HG02610 (cell line): Measurements from ENCODE around the gene THSD8.
A peak's percentile ranks its signal among the peaks of the same experiment; 100 is the strongest.
"Not testable (repeated sequence)": the region's sequence is repeated elsewhere in the genome, so short reads cannot be mapped to it uniquely, and the experiment has no call there.

Experiments used
- ATAC-seq: cut with Tn5 transposase; IDR thresholded peaks from one replicate; pipeline ENCODE4 v1.9.1; 2021; ENCODE audit warnings: mild to moderate bottlenecking, moderate library complexity; ENCODE audit not compliant: unreplicated experiment

The THSD8 gene

DNA sequence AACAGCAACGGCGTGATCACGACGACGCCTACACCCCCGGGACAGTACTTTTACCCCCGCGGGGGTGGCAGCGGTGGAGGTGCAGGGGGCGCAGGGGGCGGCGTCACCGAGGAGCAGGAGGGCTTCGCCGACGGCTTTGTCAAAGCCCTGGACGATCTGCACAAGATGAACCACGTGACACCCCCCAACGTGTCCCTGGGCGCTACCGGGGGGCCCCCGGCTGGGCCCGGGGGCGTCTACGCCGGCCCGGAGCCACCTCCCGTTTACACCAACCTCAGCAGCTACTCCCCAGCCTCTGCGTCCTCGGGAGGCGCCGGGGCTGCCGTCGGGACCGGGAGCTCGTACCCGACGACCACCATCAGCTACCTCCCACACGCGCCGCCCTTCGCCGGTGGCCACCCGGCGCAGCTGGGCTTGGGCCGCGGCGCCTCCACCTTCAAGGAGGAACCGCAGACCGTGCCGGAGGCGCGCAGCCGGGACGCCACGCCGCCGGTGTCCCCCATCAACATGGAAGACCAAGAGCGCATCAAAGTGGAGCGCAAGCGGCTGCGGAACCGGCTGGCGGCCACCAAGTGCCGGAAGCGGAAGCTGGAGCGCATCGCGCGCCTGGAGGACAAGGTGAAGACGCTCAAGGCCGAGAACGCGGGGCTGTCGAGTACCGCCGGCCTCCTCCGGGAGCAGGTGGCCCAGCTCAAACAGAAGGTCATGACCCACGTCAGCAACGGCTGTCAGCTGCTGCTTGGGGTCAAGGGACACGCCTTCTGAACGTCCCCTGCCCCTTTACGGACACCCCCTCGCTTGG lies 9.6 kb upstream of the THSD8 start:
- no peak for ATAC-seq

DNA sequence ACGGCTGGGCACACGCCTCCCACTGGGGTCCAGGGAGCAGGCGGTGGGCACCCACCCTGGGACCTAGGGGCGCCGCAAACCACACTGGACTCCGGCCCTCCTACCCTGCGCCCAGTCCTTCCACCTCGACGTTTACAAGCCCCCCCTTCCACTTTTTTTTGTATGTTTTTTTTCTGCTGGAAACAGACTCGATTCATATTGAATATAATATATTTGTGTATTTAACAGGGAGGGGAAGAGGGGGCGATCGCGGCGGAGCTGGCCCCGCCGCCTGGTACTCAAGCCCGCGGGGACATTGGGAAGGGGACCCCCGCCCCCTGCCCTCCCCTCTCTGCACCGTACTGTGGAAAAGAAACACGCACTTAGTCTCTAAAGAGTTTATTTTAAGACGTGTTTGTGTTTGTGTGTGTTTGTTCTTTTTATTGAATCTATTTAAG lies 9.0 kb upstream of the THSD8 start:
- no peak for ATAC-seq

DNA sequence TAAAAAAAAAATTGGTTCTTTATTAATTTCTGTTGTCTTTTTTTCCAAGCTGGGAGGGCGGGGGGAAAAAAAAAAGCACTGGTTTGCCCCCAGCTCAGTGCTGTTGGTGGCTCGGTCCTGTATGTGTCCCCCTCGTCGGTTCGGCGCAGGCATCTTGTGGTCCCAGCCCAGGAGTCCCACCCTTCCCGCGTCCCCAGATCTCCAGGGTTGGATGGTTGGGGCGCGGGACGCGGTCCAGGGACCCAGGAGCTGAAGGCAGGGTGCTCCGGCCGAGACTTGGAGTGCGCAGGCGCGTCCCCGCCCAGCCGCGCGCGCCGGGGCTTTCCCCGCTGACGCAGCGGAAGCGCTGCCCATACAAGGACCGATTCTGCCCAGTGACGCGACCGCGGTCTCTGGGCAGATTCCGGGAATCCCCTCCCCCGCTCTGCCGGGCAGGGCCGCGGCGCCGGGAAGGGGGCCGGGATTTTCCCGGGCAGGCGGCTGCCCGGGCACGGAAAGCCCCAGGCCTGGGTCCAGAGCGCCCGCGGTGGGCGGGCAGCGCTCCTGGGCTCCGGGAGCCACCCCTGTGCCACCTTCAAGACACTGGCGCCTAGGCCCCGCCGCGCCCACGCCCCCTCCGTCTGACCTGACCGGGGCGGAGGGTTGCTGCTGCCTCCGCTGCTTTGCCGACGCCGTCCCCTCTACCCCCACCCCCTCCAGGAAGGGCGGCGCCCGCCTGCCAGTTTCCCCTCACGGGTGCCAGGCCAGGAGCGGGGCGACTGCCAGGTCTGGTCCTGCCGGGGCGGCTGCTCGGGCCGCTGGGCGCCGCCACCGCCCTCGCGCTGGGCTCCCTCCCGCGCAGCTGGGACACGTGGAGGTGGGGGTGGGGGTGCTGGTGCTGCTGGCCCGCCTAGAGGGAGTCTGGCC lies 8.3 kb upstream of the THSD8 start:
- peak; percentile 27 for ATAC-seq

DNA sequence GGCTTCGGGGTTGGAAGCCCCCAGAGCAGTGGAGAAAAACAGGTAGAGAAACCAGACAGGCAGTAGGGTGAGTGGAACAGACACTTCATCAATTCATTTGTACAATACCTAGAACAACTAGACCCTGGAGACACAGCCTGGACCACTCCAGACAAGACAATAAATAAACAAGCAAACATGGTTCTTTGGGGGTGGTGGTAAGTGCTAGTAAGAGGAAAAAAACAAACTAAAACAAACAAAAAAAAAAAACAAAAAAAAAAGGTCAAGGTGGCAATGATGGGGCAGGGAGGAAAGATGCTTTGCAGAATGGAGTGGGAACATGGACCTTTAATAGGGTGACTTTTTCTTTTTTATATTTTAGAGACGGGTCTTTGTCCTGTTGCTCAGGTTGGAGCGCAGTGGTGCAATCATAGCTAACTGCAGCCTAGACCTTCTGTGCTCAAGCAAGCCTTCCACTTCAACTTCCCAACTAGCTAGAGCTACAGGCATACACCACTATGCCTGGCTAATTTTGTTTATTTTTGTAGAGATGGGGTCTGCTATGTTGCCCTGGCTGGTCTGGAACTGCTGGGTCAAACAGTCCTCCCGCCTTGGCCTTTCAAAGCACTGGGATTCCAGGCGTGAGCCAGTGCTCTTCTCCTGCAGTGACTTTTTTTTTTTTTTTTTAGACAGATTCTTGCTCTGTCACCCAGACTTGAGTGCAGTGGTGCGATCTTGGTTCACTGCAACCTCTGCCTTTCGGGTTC lies 7.5 kb upstream of the THSD8 start:
- no peak for ATAC-seq

DNA sequence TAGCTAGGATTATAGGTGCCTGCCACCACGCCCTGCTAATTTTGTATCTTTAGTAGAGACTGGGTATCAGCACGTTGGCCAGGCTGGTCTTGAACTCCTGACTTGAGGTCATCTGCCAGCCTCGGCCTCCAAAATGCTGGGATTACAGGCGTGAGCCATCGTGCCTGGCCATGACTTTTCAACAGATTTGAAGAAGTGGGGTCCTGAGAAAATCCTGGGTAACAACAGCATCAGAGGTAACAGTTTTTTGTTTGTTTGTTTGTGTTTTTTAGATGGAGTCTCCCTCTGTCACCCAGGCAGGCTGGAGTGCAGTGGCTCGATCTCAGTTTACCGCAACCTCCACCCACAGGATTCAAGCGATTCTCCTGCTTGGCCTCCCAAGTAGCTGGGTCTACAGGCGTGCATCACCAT lies 6.9 kb upstream of the THSD8 start:
- no peak for ATAC-seq

DNA sequence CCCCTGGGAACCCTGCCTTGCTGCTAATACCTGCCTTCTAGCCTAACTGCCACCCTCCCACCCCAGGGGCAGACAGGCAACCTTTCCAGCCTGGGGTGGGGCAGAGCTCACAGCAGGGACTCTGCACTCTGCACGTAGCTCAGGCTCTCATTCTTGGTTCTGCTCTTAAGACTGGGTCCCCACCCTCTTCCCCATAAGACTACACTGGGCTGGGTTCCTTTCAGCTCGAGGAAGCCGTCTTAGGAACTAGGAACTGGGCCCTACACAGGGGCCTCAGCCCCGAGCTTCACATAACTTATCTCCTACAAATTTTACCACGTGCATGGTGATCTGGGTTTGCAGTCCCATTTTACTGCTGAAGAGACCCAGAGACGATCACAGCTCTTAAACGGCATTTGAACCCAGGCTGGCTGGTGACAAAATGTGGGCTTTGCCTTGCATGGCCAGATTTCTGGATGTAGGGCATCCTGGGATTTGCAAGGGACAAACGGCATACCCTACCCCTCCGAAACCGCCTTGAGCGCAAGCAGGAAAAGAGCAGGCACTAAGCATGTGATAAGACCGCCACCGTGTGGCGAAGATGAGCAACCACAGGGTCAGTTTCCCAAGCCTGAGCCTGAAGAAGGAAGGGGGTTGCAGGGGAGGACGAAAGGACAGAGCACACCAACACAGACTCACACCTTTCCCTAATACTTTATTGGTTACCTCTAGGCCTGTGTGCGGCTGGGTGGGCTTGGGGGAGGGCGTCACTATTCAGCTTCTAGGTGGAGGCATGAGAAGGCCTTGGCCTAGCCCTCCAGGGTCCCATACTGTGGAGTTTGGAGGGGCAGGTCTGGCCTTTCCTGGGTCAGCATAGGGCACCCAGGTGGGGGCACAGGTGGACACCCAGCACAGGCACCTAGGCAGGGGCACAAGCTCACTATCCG lies 5.5 kb upstream of the THSD8 start:
- no peak for ATAC-seq

DNA sequence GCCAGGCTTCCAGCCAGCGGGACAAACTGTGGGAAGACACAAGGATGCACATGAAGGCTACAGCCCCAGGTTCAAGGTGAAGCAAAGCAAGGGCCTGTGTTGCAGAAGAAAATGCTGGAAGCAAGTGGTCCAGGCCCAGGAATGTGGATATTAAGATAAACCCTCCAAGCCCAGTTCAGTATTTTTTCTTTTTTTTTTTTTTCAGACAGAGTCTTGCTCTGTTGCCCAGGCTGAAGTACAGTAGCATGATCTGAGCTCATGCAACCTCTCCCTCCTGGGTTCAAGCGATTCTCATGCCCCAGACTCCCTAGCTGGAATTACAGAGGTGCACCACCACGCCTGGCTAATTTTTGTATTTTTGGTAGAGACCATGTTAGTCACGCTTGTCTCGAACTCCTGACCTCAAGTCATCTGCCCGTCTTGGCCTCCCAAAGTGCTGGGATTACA lies 4.7 kb upstream of the THSD8 start:
- ATAC-seq: no peak

DNA sequence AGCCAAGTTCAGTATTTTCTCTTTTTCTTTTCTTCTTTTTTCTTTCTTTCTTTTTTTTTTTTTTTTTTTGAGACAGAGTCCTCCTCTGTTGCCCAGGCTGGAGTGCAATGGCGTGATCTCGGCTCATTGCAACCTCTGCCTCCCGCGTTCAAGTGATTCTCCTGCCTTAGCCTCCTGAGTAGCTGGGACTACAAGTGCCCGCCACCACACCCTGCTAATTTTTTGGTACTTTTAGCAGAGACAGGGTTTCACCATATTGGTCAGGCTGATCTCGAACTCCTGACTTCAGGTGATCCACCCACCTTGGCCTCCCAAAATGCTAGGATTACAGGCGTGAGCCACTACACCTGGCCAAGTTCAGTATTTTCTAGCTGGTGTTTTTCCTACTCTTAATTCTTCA lies 4.3 kb upstream of the THSD8 start:
- not testable (repeated sequence) for ATAC-seq

DNA sequence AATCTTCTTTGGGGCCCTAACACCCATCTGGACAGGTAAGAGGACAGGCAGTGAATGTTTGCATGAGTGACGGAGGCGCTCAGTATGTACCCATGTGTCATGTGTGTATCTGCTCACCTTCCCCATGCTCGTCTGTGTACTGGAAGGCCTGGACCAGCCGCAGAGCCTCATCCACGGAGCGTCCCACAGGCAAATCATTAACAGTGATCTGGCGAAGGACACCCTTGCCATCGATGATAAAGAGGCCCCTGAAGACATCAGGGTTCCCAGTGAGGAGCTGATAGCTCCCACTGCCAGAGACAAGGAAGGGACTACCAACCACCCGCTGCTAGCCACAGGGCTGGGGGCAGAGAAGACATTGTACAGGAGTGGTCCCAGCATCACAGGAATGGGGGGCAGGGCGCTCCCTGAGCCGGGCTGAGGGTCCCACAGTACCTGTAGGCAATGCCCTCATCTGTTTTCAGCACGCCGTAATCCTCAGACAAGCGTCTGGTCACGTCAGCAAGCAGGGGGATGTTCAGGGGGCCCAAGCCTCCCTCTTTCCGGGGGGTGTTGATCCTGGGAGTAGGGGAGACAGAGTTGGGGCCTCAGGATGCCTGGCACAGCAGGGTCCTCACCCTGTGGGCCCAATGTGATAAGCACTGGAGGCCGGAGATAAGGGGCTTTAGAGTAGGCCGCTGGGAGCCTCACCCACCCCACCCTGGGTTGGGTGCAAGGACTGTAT lies 2.0 kb upstream of the THSD8 start:
- ATAC-seq: no peak

DNA sequence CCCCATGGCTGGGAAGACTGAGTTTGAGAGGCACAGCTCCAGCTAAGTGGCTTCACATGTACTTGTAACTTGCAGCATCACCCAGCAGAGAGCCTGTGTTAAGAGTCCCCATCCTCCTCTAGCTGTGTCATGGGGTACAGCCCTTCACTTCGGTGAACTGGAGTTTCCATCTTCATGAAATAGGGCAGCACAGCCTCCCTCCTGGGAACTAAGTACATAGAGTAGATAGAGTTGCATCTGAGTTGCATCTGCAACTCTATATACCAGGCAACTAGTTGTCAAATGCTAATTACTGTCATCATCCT lies 1.5 kb upstream of the THSD8 start:
- no peak for ATAC-seq

DNA sequence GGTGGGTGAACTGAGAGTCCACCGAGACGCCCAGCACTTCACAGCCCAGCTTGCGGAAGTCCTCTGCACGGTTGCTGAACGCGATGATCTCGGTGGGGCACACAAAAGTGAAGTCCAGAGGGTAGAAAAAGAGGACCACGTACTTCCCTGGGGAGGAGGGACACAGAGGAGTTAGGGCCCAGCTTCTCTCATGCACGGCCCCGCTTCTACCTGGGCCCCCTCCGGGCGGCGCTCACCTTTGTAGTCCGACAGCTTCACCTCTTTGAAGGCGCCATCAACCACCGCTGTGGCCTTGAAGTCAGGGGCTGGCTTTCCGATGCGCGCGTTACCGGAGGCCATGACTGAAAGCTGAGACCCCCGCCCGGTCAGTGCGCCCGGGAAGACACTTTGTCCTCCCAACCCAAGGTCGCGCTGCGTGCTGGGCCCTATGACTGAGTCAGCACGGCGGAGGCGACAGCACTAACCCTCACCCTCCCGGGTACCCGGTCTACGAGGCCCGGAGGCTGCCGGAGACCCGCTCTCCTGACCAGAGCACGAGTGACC lies 875 bp upstream of the THSD8 start:
- ATAC-seq: no peak

DNA sequence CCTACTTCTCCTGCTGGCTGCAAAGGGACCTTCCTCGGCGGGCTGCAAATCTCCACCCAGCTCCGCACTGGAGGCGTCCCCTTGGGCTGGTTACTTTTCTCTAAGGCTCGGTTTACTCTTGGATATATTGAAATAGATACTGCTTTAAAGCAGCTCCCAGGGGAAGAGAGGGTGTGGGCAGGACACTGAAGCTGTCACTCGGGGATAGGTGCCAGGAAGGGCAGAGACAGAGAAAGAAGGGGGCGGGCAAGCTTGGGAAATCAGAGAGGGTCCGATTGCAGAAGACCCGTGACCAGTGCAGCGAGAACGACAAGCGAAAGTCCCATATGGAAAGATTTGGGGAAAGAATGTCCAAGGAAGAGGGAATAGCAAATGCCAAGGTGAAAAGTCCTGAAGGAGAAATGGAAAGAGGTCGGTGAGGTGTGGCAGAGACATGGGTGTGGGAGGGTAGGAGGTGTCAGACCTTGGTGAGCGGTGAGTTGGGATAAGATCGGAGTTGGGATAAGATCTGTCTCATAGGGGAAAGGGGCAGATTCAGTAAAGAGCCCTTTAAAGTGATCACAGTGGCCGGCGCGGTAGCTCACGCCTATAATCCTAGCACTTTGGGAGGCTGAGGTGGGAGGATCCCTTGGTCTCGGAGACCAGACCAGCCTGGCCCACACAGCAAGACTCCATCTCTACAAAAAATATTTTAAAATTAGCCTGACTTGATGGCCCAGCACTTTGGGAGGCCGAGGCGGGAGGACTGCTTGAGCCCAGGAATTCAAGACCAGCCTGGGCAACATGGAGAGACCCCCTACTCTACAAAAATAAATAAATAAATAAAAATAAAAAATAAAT lies 618 bp downstream of the THSD8 start:
- ATAC-seq: no peak

DNA sequence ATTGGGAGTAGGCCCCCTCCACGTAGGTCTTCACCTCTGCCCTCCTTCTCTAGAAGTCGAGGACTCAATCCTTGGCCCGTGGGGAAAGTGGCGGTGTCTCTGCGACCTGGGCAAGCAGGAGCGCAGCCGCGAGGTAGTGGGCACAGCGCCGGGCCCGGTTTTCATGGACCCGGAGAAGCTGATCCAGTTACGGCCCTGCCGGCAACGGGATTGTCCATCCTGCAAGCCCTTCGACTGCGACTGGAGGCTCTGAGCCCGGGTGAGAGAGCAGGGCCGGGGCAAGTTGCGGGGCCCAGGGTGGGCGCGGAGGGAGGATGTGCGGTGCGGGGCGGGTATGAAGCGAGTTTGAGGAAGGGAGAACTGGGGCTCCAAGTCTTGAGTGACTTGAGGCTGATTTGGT lies 2.2 kb downstream of the THSD8 start:
- ATAC-seq: no peak

DNA sequence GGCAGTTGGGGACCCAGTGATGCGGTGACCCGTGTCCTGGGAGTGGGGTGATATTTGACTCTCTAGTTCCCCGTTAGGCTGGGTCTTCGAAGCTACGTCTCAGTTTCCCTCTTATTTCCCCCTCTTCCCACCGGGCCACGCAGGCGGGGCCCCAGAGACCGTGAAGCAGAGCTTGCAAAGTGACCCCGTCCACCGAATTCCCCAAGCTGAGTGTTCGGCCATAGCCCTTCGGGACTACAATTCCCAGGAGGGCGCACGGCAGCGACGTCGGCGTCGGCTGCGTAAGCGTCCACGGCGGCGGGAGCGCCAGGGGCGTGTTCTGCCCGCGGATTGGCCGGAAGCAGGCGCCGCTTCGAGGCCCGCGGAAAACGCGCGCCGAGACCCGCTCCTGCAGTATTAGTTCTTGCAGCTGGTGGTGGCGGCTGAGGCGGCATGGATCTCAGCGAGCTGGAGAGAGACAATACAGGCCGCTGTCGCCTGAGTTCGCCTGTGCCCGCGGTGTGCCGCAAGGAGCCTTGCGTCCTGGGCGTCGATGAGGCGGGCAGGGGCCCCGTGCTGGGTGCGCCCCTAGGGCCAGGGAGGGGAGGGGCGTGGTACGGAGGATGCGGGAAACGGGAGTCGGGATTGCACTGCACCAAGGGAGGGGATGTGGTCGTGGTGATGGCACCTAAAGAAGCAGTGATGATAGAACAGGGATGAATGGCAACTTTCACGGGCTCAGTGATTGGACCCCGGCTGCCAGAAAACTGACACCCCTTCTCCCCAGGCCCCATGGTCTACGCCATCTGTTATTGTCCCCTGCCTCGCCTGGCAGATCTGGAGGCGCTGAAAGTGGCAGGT lies 4.6 kb downstream of the THSD8 start, which contains the start of gene RNASEH2A:
Gene RNASEH2A, plus strand, starts transcription at position 343 of the 840 bp plus-strand sequence. Its CDS starts 90 bp downstream, at position 433.
- peak; percentile 75 for ATAC-seq

DNA sequence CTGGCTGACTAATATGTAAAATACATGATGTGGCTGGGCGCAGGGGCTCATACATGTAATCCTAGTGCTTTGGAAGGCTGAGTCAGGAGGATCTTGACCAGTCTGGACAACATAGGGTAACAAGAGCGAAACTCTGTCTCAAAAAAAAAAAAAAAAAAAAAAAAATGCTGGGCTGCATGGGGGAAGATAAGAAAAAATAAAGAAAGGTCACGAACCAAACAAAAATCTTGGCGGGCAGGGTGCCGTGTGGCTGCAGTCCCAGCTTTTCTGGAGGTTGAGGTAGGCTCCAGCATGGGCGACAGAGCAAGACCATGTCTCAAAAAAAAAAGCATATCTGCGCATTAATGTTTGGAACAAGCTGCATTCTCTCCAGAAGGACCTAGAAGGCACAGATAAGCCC lies 13.2 kb downstream of the THSD8 start:
- ATAC-seq: no peak

DNA sequence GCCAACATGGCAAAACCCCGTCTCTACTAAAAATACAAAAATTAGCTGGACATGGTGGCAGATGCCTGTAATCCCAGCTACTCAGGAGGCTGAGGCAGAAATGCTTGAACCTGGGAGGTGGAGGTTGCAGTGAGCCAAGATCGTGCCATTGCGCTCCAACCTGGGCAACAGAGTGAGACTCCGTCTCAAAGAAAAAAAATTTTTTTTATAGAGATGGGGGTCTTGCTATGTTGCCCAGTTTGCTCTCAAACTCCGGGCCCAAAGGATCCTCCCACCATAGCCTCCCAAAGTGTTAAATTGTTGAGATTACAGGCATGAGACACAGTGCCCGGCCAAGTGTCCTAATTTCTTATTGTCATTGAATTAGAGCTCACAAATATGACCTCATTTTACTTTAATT lies 15.3 kb downstream of the THSD8 start:
- not testable (repeated sequence) for ATAC-seq

DNA sequence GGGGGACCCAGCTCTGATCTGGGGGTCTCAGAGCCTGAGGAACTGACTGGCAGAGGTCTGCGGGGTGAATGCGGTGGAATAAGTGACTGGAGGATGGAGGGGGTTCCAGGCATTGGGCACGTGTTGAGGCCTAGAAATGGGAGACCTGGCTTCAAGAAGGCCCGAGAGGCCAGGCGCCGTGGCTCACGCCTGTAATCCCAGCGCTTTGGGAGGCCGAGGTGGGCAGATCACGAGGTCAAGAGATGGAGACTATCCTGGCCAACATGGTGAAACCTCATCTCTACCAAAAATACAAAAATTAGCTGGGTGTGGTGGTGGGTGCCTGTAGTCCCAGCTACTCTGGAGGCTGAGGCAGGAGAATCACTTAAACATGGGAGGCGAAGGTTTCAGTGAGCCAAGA lies 15.9 kb downstream of the THSD8 start:
- ATAC-seq: not testable (repeated sequence)
